Muscle of arm (tissue), 12 donors: ENCODE measurements around the gene PHRF1. TPM values are rescaled to one million over a fixed set of nuclear protein-coding genes. Genes with fewer than 3 reads are reported as not detected.

Source experiments
- DNase-seq: peaks from one replicate; pipeline ENCODE4 v3.0.0-alpha.2; 2013
- polyA plus RNA-seq, 12 donors: library from polyadenylated mRNA; unstranded; fragments of 120-200 nt; gene quantifications; one replicate each; pipeline ENCODE4 v1.2.1, GENCODE V29; 2013; ENCODE audit not compliant: insufficient read length in 12 of 12

PHRF1 gene
- polyA plus RNA-seq, 12 donors: 13.6 to 31.4 (median 14.8) TPM; not detected in 1

- DNase-seq: no peak
Observed at GRCh38 chr11:614623-615503, 38.6 kb downstream of the PHRF1 start.

DNA sequence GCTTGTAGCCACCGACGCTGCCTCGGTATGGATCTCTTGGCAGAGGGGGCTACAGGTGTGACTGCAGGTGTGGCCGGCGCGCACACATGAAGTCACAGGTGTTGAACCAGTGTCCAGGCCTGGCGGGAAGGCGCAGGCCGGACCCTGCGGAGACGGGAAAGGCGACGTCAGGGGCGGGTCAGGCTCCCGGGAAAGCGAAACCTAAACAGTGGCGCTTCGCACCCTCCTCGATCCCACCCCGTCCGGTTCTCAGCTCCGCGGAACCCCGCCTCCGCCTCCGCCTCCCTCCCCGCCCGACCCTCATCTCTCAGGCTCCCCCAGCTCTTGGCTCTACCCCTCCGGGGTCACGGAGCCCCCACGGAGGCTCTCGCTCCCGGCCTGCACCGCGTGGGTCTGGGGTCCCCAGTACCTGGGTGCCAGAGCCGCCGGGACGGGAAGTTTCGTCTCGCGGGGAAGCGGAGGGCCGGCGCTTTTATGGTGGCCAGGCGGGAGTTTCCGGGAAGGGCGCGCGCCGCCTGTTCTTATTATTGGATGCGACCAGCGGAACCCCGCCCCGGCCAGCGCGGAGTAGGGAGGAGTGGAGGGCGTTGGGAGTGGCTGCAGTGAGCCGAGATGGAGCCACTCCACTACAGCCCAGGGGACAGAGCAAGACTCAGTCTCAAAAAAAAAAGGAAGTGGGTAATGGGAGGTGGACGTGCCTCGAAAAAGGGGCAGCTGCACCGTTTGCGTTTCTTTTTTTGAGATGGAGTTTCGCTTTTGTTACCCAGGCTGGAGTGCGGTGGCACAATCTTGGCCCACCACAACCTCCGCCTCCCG lies 39.4 kb downstream of the PHRF1 start, which contains the start of gene IRF7:
IRF7 (minus strand) TSS at position 447 of the 816 bp plus-strand sequence. CDS start 586 bp downstream, outside the sequence.
- peak; percentile 94 for DNase-seq

DNA sequence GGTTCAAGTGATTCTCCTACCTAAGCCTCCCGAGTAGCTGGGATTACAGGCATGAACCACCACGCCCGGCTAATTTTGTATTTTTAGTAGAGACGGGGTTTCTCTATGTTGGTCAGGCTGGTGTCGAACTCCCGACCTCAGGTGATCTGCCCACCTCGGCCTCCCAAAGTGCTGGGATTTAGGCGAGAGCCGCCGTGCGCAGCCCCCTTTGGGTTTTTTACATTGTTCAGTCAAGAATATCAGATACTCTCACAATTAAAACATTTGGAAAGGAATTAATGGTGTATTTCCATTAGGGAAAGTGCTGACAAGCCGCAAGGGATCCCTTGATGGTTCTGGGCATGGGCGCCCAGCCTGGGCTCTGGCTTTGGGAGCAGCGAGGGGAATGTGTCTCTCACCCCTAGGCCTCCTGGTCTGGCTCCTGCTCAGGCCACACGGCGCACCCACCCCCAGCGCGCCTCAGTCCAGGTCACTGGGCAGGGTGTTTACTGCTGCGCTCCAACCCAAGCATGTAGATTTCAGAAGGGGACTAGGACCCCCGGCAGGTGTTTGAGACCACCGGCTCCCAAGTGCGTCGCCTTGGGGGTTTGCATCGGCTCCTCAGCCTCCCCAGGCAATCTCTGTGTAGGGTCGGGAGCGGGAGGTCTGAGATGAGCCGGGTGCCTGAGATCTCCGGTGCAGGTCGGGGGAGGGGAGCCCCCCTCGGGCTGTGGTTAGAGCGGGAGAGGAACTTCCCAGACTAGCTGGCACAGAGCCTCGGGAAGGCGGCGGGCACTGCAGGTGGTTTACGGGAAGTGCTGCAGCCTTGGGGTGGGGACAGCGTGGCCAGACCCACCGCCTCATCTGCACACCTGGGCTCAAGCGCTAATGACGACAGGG lies 40.3 kb downstream of the PHRF1 start:
- DNase-seq: no peak

GRCh38 chr11:617199-617911 lies 41.1 kb downstream of the PHRF1 start:
- no peak for DNase-seq

DNA sequence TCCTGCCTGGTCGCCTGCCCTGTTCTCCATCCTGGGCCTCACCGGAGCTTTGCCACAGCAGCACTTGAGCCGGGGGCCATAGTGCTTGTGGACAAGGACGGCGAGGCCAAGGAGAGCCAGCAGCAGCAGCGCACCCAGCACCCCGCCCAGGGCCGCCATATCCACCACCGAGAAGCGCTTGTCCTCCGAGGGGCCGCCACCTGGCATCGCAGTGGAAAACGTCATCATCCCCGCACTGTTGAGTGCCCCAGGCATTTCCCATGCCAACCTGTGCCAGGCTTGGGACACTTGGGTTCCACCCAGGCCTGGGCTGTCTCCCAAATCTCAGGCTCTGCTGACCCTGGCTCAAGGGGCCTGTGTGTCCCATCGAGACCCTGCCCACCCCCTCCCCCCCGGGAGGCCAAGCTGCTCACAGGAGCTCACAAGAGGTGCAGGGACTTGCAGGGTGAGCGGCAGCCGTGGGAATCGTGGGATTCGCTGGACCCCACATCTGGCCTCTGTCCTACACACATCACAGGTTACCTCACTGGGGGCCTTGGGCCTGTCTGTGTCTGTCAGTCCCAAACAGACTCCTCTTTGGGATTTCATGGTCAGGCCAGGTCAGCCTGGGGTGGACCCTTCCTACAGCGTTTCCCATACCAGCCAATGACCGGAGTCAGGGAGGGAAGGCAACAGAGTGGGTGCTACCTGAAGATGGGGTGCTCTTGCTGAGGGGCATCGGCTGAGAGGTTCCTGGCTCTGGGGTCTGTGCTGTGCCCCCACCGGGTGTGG lies 41.8 kb downstream of the PHRF1 start:
- no peak for DNase-seq

- DNase-seq: no peak
Observed at GRCh38 chr11:618856-619627, 42.8 kb downstream of the PHRF1 start.

GRCh38 chr11:619628-620050 lies 43.4 kb downstream of the PHRF1 start:
- no peak for DNase-seq

GRCh38 chr11:620201-620600 lies 43.9 kb downstream of the PHRF1 start:
- DNase-seq: no peak

GRCh38 chr11:620935-621814 lies 44.9 kb downstream of the PHRF1 start:
- DNase-seq: no peak

GRCh38 chr11:621838-622237 lies 45.6 kb downstream of the PHRF1 start:
- no peak for DNase-seq

DNA sequence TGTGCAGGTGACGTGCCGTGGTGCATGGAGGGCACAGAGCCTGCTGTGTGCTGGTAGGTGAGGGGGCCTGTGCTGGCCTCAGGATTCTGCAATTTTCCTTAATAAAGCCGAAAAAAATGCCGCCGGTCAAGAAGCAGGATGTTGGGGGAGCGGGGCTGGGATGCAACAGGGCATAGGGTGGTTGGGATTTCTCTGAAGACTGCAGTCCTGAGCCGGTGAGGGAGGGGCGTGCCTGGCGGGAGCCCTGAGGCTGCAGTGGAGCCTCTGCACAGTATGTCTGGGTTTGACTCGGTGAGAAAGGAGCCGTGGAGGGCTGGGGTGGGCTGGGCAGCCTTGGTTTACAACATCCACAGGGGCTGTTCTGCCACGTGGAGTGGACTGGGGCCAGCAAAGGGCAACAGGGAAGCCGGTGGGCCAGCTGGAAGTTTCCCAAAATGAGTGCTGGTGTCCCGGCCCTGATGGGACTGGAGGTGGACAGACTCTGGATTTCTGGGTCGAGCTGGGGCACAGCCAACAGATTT lies 47.1 kb downstream of the PHRF1 start:
- no peak for DNase-seq

DNA sequence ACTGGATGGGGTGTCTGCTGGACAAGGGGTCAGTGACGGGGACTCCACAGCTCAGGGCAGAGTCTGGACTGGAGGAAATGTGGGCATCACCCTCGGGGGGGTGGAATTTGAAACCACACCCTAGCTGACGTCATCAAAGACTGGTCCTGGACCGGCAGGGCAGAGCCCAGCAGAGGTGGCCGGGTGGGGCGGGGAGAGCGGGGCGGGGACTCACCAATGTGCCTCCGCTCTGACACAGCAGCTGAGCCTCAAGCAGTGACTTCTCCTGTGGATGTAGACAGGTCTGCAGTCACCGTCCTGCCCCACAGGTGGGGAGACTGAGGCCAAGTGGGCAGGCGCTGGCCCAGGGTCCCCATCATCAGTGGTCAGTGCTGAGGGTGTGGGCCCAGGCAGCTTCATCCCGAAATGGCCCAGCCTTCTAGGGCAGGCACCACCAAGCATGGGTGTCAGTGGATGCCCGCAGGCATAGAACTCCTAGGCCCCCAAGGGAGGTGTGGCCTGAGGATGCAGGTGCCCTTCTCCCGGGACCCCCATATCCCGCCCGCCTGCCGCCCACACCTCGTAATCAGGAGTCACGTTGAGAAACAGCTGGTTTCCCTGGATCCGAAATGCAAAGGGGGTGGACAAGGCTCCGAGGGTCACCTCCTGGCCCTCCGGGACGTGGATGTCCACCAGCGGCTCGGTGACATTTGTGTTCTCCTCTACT lies 47.9 kb downstream of the PHRF1 start:
- no peak for DNase-seq

DNA sequence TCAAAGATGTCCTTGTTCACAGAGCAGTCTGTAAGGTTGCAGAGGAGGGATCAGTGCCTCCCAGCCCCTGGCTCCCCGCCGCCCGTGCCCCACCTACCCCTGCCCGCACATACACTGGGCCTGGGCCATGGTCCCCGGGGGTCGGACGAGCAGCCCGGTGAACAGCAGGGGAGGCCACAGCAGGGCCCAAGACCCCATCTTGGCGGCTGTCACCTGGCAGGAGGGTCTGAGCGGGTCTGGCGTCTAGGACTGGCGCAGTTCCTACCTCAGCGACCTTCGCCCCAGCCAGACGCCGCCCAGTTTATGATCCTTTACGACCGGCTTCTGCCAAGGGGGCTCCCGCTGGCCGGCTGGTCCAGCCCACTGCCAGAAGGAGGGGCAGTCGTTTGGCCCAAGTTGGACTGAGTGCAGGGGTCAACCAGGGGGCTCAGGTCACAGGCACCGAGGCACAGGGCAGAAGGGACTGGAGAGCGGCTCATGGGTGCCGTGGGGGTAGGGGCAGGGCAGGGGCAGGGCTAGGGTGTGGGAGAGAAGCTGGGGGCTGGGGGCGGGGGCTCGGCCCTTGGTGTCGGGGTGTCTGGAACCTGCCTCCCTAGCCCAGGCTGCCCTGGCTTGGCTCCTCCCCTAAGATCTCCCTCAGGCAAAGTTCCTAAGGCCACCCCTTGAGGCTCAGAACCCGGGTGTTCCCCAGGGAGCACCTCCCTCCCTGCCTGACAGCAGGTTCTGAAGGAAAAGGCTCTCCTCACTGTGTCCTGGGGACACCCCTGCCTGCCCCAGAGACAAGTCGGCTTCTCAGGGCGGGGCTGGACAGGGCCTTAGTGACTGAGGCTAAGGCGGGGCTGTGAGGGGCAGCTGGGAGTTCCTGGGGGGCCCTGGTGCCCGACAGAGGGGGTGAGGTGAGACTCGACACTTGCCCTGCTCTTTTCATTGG lies 48.7 kb downstream of the PHRF1 start, which contains the start of gene CDHR5:
CDHR5 (minus strand) TSS at position 251 of the 931 bp plus-strand sequence; CDS start at position 198, 53 bp downstream.
- no peak for DNase-seq

DNA sequence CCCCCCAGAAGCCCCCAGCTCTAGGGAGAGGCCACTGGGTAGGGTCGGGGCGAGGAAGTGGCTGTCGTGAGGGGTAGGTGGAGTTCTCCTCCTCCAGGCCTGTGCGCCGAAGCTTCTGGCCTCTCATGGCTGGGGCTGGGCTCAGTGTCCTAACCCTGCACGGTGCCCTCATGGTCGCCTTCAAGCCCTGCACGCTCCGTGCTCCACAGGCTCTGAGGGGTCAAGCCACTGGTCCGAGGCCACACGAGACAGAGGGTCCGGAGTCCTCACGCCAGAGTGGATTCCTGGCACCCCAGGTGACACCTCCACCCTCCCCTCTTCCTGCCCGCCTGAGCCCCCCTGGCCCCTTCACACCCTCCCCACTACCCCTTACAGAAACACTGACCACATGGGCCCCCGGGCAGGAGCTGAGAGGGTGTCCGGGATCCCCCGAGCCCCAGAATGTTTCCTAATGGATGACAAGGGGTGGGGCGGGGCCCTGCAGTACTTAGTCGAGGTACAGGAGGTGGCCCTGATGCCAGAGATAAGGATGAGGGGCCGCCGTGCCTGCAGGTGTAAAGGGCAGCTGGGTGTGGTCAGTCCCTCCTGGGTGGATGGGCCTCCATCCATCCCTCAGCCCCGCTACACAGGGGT lies 49.5 kb downstream of the PHRF1 start:
- no peak for DNase-seq

- no peak for DNase-seq
Observed at GRCh38 chr11:626475-627307, 50.4 kb downstream of the PHRF1 start, which contains the start of gene SCT. SCT (minus strand) TSS chr11:627181; CDS start chr11:627143, 38 bp downstream.
